Stimulated activated naive CD4-positive, alpha-beta T cell treated with Interleukin-2 at 50 U/mL for 16 hours (primary cell): ENCODE results near the gene TMEM123.
"Not testable (repeated sequence)": the region's sequence is repeated elsewhere in the genome, so short reads cannot be mapped to it uniquely, and the experiment has no call there.

Experiments used
- DNase-seq: peaks from one replicate; lab custom pipeline; 2025; lab: John Stamatoyannopoulos, UW

The TMEM123 gene

DNA sequence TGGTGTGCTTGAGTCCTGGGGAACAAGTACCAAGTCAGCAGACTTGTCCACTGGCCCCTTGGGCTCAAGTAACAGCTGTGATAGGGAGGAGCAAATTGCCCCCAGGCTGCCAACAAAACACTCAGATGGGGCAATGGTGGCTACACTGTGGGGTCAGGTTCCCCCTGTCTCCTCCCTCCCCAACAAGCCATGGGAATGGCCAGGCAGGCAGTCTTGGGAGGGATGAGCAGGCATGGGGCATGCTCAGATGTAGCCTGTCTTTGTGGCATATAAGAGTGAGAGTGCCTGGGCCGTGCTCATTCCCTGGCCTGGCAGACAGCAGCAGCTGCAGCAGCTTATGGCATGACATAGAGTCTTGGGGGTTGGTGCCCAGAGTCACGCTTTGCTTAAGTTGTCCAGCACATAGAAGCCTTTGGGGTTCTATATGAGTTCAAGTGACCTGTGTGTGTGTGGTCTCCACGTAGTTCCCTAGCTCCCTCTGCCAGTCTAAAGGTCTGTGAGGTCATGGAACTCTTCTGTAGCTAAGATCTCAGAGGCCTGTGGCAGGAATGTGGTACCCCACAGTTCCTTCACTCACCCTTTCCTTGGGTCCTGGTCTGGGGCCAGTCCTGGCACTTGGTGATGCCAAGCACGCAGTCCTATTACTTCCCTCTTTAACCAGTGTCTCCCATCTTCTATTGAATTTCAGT lies 60.9 kb downstream of the TMEM123 start:
- no peak for DNase-seq

DNA sequence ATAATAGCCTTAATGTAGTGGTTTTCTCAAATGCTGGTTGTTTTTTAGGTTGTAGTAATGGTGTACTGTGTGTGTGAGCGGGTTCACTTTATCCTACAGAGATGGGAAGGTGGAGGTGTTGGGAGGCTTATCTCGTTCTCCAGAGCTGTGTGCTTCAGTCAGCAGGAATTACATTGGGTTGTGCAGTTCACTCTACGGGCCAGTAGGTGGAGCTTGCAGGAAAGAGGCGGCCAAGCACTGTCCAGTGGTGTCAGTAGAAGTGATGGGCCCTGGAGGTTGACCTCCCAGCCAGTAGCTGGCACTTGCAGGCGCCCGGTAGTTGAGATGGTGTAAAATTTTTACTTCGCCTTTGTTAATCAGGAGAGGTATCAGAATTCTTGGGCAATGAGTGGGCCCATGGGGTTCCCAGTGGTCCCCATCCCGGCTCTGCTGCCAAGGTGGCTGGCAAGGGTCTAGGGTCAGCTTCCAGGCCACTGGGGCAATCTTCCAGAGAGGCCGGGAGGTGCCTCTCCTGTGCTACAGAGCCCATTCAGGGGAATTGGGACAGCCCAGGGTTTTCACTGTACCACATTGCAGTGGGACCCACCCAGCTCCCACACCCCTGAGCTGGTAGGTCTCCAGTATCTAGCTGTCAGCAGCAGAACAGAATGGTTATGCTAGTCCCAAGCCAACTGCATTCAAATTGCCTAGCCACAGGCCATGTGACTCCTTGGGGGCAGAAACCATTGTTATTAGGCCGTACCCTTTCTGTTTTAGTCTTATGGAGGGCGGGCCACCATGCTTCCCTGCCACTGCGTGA lies 61.7 kb downstream of the TMEM123 start:
- DNase-seq, result peak; percentile 26

DNA sequence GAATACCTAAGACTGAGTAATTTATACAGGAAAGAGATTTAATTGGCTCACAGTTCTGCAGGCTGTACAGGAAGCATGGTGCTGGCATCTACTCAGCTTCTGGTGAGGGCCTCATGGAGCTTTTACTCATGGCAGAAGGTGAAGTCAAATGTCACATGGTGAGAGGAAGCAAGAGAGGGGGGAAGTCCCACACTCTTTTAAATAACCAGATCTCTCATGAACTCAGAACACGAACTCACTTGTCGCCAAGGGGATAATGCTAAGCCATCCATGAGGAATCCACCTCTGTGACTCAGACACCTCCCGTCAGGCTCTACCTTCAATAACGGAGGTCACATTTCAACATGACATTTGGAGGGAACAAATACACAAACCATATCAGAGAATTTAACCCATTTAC lies 63.3 kb downstream of the TMEM123 start:
- no peak for DNase-seq

DNA sequence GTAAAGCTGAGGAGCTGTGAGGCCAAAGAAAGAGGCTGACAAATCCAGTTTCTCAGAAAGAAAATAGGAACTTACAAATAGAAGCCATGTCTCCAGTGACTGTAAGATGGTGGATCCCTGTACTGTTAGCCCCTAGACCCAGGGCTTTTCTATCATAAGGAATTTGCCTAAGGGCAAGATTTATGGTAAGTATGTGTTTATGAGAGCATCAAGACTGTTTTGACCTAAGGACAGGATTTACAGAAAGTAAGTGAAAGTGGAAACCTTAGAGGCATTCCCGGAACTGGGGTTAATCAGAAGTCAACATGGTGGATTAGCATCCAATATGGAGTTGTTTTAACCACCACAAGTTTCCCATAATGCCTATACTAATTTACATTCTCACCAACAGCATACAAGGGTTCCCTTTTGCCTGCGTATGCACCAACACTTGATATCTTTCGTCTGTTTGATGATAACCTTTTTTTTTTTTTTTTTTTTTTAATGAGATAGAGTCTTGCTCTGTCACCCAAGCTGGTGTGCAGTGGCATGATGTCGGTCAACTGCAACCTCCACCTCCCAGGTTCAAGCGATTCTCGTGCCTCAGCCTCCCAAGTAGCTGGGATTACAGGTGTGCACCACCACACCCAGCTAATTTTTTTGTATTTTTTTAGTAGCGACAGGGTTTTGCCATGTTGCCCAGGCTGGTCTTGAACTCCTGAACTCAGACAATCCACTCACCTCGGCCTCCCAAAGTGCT lies 65.4 kb downstream of the TMEM123 start:
- DNase-seq, result no peak

DNA sequence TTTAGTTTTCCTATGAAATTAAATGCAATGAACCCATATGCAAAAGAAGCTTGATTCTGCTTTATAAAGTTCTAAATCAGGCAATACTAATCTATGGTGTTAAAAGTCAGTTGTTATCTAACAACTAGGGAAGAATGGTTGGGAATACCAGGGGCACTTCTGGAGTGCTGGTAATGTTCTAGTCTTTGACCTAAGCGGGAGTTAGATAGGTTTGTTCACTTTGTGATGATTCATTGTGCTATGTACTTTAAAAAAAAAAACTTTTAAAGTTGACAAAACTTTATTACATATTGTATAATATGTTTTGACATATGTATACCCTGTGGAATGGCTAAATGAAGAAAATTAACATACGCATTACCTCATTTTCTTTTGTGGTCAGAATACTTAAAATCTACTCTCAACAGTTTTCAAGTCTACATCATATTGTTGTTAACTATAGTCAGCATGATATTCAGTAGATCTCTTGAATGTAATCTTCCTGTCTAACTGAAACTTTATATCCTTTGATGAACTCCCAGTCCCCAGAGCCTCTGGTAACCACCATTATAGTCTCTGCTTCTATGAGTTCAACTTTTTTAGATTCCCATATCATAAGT lies 66.3 kb downstream of the TMEM123 start:
- DNase-seq, result no peak

DNA sequence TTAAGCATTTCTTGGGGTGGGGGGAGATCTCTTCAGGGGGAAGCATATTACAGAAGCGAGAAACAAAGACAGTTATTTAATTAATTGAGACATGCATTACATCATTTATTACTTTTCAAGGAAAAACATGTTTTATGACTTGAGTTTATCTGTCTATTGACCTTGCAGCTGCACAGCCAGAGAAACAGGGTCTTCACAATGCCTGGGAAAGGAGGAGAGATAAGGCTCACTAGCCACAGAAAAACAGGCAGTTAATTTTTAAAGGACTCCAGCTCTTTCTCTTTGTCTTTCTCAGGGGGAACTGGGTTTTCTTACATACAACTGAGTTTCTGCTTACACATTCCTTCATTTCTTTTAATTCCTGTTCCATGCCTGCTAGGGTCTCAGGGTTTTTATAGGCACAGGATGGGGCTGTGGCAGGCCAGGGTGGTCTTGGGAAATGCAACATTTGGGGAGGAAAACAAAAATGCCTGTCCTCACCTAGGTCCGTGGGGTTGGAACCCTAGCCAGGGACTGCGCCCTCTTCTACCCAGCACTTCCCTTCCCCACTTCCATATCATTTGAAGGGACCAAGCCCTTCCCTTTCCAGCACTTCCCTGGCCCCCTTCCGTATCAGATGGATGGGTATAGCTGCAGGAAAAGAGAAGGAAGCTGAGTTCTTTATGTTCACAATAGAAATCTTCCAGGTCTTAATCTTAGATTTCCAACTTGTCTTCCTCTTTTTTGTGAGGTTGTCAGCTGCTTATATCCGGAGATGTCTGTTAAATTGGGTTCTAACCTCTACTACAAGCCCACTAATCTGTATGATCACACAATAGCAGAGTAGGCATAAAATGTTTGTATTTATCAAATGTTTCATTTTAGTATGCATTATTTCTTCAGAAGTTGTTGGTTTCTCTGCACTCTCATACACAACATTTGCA lies 67.2 kb downstream of the TMEM123 start:
- DNase-seq, result no peak

DNA sequence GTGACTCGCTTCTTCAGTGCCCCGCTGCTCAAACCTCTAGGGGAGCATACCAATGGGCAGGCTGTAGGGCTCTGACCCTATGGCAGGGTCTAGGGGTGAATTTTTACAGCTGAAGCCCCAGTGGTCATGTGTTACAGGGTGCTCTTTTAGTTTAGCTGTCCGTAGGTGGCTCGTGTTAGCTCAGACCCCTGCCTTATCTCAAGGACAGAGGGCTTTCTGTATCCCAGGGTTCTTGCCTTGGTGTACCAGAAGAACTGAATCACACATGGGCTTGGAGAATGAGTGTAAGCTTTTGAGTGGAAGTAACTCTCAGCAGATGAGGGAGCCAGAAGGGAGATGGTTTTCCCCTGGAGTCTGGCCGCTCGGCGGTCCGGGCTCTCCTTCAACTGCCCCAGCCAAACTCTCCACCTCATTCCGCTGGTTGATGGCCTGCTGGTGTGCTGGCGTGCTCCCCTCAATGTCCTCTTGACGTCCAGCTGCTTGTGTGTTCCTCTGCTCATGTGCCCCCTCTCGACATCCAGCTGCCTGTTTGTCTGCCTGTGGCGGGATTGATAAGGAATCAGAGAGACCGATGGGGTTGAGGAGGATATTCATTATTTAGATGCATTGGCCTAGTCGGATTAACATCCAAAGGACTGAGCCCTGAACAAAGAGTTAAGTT lies 68.0 kb downstream of the TMEM123 start:
- DNase-seq, result no peak

DNA sequence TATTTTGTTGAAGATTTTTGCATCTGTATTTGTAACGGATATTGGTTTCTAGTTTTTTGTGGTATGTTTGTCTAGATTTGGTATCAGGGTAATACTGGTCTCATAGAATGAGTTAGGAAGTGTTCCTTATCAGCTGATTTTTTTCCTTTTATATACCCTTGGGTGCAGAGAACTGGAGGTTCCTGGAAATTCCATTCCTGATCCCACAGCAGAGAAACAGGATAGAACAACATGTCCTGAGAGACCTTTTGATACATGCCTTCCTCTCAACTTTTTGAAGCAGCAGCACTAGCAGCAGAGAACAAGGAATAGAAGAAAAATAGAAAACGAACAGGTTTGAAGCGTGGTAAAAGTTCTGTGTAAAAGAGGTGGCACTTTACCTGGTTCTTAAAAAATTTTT lies 68.7 kb downstream of the TMEM123 start:
- DNase-seq, result no peak

DNA sequence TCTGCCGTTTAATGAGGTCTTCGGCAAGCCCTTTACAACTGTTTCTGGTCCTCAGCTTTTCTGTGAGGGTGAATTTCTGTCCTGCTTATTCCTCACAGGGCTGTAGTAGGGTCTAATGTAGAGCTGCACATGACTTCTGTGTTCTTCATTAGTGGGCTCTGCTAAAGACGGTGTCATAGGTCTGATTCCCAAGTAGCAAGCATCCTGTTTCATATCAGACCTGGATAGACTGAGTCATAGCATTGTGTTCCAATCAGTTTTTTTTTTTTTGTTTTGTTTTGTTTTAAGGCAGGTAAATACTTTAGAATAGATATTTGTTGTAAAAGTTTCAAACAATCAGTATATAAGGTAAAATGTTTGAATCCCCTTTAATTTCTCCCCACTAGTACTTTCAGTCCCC lies 70.2 kb downstream of the TMEM123 start:
- DNase-seq, result no peak

DNA sequence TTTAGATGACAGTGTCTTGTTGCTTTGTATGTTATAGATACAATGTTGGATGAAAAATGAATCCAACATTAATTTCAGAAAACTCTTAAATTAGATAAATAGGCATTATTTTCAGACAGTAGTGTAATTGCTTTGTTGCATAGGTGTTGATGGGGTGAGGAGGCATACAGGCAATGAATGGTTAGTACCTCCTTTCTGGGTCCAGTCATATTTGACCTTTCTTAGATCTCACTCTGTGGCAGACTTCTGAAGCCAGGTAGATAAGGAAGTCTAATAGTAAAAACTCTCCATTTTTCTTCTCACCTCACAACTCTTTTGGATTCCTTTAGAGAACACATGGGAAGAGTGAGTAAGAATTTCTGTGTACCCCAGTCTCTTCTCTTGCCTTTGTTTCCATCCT lies 73.7 kb downstream of the TMEM123 start:
- no peak for DNase-seq

DNA sequence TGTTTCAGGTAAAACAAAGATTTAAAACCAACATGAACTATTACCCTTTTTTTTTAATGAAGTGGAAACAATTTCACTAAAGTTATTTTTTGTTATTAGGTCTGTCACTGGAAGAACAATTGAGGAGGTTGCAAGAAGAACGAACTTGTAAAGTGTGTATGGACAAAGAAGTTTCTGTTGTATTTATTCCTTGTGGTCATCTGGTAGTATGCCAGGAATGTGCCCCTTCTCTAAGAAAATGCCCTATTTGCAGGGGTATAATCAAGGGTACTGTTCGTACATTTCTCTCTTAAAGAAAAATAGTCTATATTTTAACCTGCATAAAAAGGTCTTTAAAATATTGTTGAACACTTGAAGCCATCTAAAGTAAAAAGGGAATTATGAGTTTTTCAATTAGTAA lies 74.7 kb downstream of the TMEM123 start:
- DNase-seq, result no peak

DNA sequence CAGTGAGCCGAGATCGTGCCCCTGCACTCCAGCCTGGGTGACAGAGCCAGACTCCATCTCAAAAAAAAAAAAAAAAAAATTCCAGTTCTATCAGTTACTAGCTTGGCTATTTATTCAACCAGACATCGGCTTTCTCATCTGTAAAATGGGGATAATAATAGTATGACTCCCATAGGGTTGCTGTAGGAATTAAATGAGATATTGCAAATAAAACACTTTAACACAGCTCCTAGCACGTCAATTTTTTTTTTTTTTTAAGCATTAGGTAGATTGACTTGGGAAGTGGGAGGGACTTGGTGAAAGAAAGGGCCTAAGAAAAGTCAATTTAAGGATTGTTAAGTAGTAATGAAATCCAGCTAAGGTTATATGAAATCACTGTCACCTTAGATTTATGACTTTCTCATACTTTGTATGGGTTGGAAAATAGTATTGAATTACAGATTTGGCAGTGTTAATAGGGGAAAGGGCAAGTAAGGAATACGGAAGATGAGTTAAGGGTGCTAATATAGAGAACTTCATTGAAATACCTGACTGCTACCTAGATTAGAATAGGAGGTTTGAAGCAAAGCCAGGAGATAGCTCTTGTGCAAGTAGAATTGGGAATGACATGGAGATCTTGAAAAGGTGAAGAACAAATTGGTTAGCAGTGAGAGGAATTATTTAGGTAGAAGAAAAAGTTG lies 76.7 kb downstream of the TMEM123 start:
- no peak for DNase-seq

DNA sequence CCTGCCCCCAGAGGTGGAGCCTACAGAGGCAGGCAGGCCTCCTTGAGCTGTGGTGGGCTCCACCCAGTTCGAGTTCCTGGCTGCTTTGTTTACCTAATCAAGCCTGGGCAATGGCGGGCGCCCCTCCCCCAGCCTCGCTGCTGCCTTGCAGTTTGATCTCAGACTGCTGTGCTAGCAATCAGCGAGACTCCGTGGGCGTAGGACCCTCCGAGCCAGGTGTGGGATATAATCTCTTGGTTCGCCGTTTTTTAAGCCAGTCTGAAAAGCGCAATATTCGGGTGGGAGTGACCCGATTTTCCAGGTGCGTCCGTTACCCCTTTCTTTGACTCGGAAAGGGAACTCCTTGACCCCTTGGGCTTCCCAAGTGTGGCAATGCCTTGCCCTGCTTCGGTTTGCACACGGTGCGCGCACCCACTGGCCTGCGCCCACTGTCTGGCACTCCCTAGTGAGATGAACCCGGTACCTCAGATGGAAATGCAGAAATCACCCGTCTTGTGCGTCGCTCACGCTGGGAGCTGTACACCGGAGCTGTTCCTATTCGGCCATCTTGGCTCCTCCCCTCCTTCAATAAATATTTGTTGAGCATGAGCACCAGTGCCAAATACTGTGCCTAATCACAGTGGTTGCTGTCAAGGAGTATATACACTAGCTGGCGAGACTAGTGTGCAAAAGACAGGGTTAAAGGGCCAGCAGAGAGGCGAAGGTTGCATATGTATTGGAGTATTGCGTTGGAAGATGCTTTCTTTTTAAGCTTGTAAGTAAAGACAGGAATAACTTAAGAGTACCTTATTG lies 77.7 kb downstream of the TMEM123 start:
- not testable (repeated sequence) for DNase-seq

DNA sequence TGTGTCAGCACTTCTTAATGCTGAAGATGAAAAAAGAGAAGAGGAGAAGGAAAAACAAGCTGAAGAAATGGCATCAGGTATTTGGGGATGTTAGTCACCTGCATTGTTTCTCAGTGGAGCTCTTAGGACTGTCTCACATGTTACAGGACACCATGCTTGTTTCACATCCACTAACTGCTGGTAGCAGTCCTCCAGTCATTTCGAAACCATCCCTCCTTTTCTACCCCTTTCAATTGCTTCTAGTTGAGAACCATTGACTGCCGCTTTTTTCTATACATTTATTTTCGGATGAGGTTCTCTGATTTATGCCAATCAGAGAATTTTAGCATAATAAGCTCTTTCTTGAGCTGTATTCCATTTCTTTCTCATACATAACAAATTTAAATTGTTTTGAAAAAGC lies 84.1 kb downstream of the TMEM123 start:
- no peak for DNase-seq

DNA sequence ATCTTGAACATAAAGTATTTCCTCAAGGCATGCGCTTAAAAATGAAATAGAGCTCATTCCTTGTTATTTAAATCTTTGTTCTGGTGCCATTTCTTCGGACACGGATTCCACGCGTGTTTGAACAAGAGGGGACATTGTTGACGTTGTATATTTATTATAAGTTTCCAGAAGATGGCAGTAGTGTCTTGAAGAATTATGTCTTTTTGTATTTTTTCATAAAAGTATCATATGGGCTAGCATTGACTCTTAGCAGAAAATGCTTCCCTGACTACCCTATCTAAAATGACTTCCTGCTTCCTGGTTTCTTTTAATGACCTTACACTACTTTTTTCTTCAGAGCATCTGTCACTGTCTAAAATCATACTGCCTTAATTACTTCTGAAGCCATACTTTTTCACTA lies 85.2 kb downstream of the TMEM123 start:
- no peak for DNase-seq

DNA sequence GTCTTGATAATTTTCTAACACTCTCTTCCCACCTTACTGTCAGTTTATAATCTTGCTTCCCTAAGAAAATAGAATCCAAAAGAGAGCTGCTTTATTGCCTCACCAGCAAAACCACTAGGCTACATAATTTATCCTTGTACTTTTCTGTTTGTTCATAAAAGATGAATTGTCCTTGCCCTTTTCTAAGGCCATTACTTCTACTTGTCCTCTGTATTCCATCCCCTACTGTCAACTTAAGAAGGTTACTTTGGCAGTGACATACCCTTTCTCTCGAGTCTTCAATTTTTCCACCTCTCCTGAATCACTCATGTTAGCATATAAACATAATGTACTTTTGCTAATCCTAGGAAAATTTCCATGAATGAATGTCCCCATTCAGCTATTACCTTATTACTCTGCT lies 87.6 kb downstream of the TMEM123 start:
- DNase-seq, result no peak

DNA sequence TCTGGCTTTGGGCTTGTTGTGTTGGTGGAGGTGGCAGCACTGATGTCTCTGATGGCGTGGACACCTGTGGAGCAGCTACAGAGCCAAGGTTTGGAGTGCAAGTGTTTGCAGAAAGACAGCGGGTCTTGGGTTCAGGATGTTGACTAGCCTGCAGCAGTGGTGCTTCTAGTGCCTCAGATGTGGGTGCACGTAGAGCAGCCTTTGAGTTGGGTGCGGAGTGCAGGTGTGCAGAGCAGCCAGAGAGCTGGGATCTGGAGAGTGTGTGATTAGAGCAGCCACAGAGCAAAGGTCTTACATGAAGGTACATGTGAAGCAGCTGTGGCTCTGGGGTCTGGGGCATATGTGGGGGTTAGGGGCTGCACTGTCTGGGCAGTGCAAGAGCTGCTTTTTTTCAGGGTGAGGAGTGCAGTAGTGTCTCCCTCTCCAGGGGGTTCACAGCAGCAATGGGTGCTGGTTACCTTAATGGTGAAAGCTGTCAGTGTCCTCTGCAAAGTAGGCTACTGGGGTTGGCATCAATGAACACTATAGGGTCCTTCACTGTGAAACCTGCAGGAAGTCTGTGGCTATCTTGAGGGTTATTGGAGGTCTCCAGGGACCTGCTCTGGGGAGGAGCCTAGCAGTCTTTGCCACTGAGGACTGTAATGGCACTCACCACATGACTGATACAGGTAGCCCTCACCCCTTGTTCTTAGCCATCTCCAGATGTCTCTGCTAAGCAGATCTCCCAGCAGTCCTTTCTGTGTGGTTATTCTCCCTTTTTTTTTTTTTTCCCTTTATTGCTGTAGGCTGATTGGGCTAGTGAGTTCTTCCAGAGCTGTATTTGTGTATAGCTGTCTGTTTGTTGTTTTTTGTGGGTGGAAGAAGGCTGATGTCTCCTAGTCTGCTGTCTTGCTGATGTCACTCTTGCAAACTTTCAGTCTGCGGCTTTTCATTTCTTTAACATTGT lies 91.2 kb downstream of the TMEM123 start:
- DNase-seq, result no peak

DNA sequence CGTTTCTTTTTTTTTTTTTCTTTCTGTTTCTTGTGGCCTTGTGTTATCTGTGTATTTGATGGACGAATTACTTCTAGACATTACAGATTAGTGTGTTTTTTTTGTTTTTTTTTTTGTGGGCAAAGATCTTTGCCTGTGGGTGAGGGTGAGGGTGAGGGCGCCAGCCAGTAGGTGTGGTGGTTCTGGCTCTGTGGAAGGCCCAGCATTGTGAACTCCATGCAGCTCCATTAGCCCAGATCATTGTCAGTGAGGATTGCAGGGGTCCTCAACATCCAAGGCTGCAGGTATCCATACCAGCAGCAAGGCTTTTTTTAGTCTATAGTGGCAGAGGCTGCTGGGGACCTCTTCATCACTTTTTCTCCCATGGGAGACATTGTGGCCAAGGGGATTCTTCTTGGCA lies 91.9 kb downstream of the TMEM123 start:
- DNase-seq, result no peak
